ENCODE measurements around the gene GRIK4.

GRIK4 gene

GRCh38 chr11:120666121-120666639 lies 154.6 kb downstream of the GRIK4 start:
- no peak for TF ChIP-seq SIN3A (IDR thresholded peaks at IDR 0.05; ENCODE audit: borderline replicate concordance, insufficient read depth, low read length)
- no peak for TF ChIP-seq REST (IDR thresholded peaks at IDR 0.05; ENCODE audit: insufficient read depth in 1 of 2, low read depth in 2 of 2, low read length in 2 of 2)
- no peak for TF ChIP-seq FOXP2 (optimal IDR thresholded peaks at IDR 0.05; ENCODE audit: borderline replicate concordance, extremely low read depth, extremely low read length, insufficient read depth)
- TF ChIP-seq TAF1 (IDR thresholded peaks at IDR 0.05; ENCODE audit: borderline replicate concordance, insufficient read depth, low read length) = no peak
- no peak for TF ChIP-seq POLR2AphosphoS5 (IDR thresholded peaks at IDR 0.05; ENCODE audit: low read depth, low read length)

GRCh38 chr11:120667281-120667680 lies 155.7 kb downstream of the GRIK4 start:
- TF ChIP-seq TAF1 (IDR thresholded peaks at IDR 0.05; ENCODE audit: borderline replicate concordance, insufficient read depth, low read length) (no peak), FOXP2 (optimal IDR thresholded peaks at IDR 0.05; ENCODE audit: borderline replicate concordance, extremely low read depth, extremely low read length, insufficient read depth) (no peak), POLR2AphosphoS5 (IDR thresholded peaks at IDR 0.05; ENCODE audit: low read depth, low read length) (no peak), SIN3A (IDR thresholded peaks at IDR 0.05; ENCODE audit: borderline replicate concordance, insufficient read depth, low read length) (no peak), REST (IDR thresholded peaks at IDR 0.05; ENCODE audit: insufficient read depth in 1 of 2, low read depth in 2 of 2, low read length in 2 of 2) (no peak)

GRCh38 chr11:120667934-120668333 lies 156.4 kb downstream of the GRIK4 start:
- TF ChIP-seq REST (IDR thresholded peaks at IDR 0.05; ENCODE audit: insufficient read depth in 1 of 2, low read depth in 2 of 2, low read length in 2 of 2) = no peak

GRCh38 chr11:120668537-120668936 lies 157.0 kb downstream of the GRIK4 start:
- TF ChIP-seq REST (IDR thresholded peaks at IDR 0.05; ENCODE audit: insufficient read depth in 1 of 2, low read depth in 2 of 2, low read length in 2 of 2) = no peak
- TF ChIP-seq POLR2AphosphoS5 (IDR thresholded peaks at IDR 0.05; ENCODE audit: low read depth, low read length) = no peak
- no peak for TF ChIP-seq SIN3A (IDR thresholded peaks at IDR 0.05; ENCODE audit: borderline replicate concordance, insufficient read depth, low read length)
- no peak for TF ChIP-seq FOXP2 (optimal IDR thresholded peaks at IDR 0.05; ENCODE audit: borderline replicate concordance, extremely low read depth, extremely low read length, insufficient read depth)
- no peak for TF ChIP-seq TAF1 (IDR thresholded peaks at IDR 0.05; ENCODE audit: borderline replicate concordance, insufficient read depth, low read length)

GRCh38 chr11:120674542-120674941 lies 163.0 kb downstream of the GRIK4 start:
- TF ChIP-seq TAF1 (IDR thresholded peaks at IDR 0.05; ENCODE audit: borderline replicate concordance, insufficient read depth, low read length) (no peak), FOXP2 (optimal IDR thresholded peaks at IDR 0.05; ENCODE audit: borderline replicate concordance, extremely low read depth, extremely low read length, insufficient read depth) (no peak), POLR2AphosphoS5 (IDR thresholded peaks at IDR 0.05; ENCODE audit: low read depth, low read length) (no peak), REST (IDR thresholded peaks at IDR 0.05; ENCODE audit: insufficient read depth in 1 of 2, low read depth in 2 of 2, low read length in 2 of 2) (no peak), SIN3A (IDR thresholded peaks at IDR 0.05; ENCODE audit: borderline replicate concordance, insufficient read depth, low read length) (no peak)

All from PFSK-1 (cell line).